HepG2 (cell line): ENCODE results near the gene LIPC. TPM values are rescaled to one million over a fixed set of nuclear protein-coding genes. Genes with fewer than 3 reads are reported as not detected.

Experiments
- ATAC-seq: fragments of 200-7000 bp; cut with Tn5 transposase; 3 replicates; pipeline ENCODE4 v1.9.1; 2020; ENCODE audit warnings: mild to moderate bottlenecking, moderate library complexity
- BruUV-seq: library from RNA; stranded (reverse); fragments of 400-500 nt; replicated peaks from 2 replicates; lab custom pipeline; 2021; lab: Mats Ljungman, UMichigan
- CTCF ChIA-PET: fragments of 300-600 bp; formaldehyde crosslinking; extraction: SDS; loops from one replicate; lab custom pipeline; 2021; ENCODE audit warnings: low total read pairs, inconsistent platforms, low intra/inter-chr PET ratio; lab: Yijun Ruan, JAX
- POLR2A ChIA-PET: fragments of 350-600 bp; sonication (Branson Sonifier 250); formaldehyde crosslinking; loops from one replicate; lab custom pipeline; 2020; ENCODE audit warnings: antibody characterized with exemption, inconsistent platforms; lab: Yijun Ruan, JAX
- DNase-seq: peaks from one replicate; pipeline ENCODE4 v3.0.0-alpha.2; 2015; ENCODE audit warnings: low spot score
- FAIRE-seq: peaks from 3 replicates; lab custom pipeline; 2011; peaks lifted over from hg19 to GRCh38; lab: Jason Lieb, UNC
- H2AFZ ChIP-seq: one replicate; pipeline ENCODE4 v1.6.1; 2011; ENCODE audit warnings: low read length, inconsistent platforms
- H3K27ac ChIP-seq: fragments of 300-600 bp; 3 replicates; pipeline ENCODE4 v1.8.0; 2011; ENCODE audit warnings: mixed run types, mild to moderate bottlenecking, mixed read lengths, low read length, inconsistent platforms; ENCODE audit not compliant: insufficient read depth; ENCODE audit errors: extremely low read length
- H3K27me3 ChIP-seq, 2 experiments: fragments of 200-600 bp in 1 of 2; 2 replicates in 1 of 2; 3 replicates in 1 of 2; pipeline versions ENCODE4 v1.6.0 to v1.8.0; 2011; ENCODE audit warnings: low read length in 2 of 2, mild to moderate bottlenecking in 2 of 2, moderate library complexity in 2 of 2, inconsistent platforms in 1 of 2; ENCODE audit not compliant: insufficient read depth in 2 of 2, control insufficient read depth in 1 of 2
- H3K36me3 ChIP-seq, 2 experiments: fragments of 200-600 bp in 1 of 2; replicated peaks in 1 of 2; 2 replicates in 1 of 2; 3 replicates in 1 of 2; pipeline versions ENCODE4 v1.5.1 to v1.8.0; 2011; ENCODE audit warnings: low read length in 2 of 2, inconsistent platforms in 1 of 2; ENCODE audit not compliant: insufficient read depth in 2 of 2, control insufficient read depth in 1 of 2
- H3K4me1 ChIP-seq: 2 replicates; pipeline ENCODE4 v1.5.1; 2012; ENCODE audit warnings: low read length, inconsistent platforms; ENCODE audit not compliant: insufficient read depth
- H3K4me2 ChIP-seq: 2 replicates; pipeline ENCODE4 v1.6.0; 2011; ENCODE audit warnings: low read depth, low read length, inconsistent platforms
- H3K4me3 ChIP-seq, 3 experiments: fragments of 200-600 bp in 1 of 3; sonication (generic), shearing (Covaris generic) in 1 of 3; replicated peaks in 1 of 3; 2 replicates each; pipeline ENCODE4 v1.5.1; 2011 to 2016; ENCODE audit warnings: low read length in 3 of 3, inconsistent platforms in 2 of 3, low read depth in 2 of 3, mild to moderate bottlenecking in 2 of 3, control low read depth in 1 of 3, mixed read lengths in 1 of 3; ENCODE audit not compliant: insufficient read depth in 1 of 3
- H3K79me2 ChIP-seq: one replicate; pipeline ENCODE4 v1.6.1; 2011; ENCODE audit warnings: low read length, inconsistent platforms; ENCODE audit not compliant: insufficient read depth
- H3K9ac ChIP-seq: 2 replicates; pipeline ENCODE4 v1.6.0; 2011; ENCODE audit warnings: mild to moderate bottlenecking, low read depth, low read length, inconsistent platforms; ENCODE audit not compliant: insufficient read depth
- H3K9me3 ChIP-seq: 2 replicates; pipeline ENCODE4 v1.5.1; 2012; ENCODE audit warnings: mild to moderate bottlenecking, low read length
- H4K20me1 ChIP-seq: 2 replicates; pipeline ENCODE4 v1.6.0; 2011; ENCODE audit warnings: inconsistent platforms, mild to moderate bottlenecking, low read length, moderate library complexity; ENCODE audit not compliant: insufficient read depth
- DNMT3B ChIP-seq: conservative IDR thresholded peaks from 2 replicates; pipeline ENCODE4 v1.6.1; 2016; ENCODE audit warnings: missing biosample characterization, control low read depth
- SMYD3 ChIP-seq: sonication (generic); formaldehyde crosslinking; IDR thresholded peaks from 2 replicates; pipeline ENCODE4 v1.8.1; 2023; ENCODE audit warnings: mild to moderate bottlenecking, missing genetic modification reagents
- SSRP1 ChIP-seq: IDR thresholded peaks from 2 replicates; pipeline ENCODE4 v1.6.1; 2016; ENCODE audit warnings: control low read depth
- TCF12 ChIP-seq, 2 experiments: fragments of 450-650 bp in 1 of 2; sonication (generic) in 1 of 2; formaldehyde crosslinking in 1 of 2; IDR thresholded peaks; 2 replicates each; pipeline versions ENCODE4 v1.6.1 to v1.8.0; 2017 to 2022; ENCODE audit warnings: antibody characterized with exemption in 1 of 2, mild to moderate bottlenecking in 1 of 2, missing genetic modification reagents in 1 of 2, moderate library complexity in 1 of 2
- TCF7 ChIP-seq: sonication (generic); IDR thresholded peaks from 2 replicates; pipeline ENCODE4 v1.6.1; 2016; ENCODE audit warnings: antibody characterized with exemption, low read depth
- ZNF264 ChIP-seq: sonication (generic); formaldehyde crosslinking; IDR thresholded peaks from 2 replicates; pipeline ENCODE4 v1.4.0; 2020; ENCODE audit warnings: missing genetic modification reagents
- ZNF724P ChIP-seq: sonication (generic); formaldehyde crosslinking; IDR thresholded peaks from 2 replicates; pipeline ENCODE4 v1.8.0; 2022; ENCODE audit warnings: missing genetic modification reagents, borderline replicate concordance
- WGBS: methylation state at CpG from one replicate; pipeline ENCODE4 v1.1.6; 2017; ENCODE audit warnings: low lambda C conversion rate; 5-methylcytosine and 5-hydroxymethylcytosine counted together
- in situ Hi-C: cut with HindIII; loops from 2 replicates; pipeline ENCODE4 v1.10.0; 2017; ENCODE audit warnings: low pct_unique_long_range_greater_than_20kb; ENCODE audit not compliant: extremely low pct_ligation_motif_present
- intact Hi-C: fragments of 100-400 bp; cut with micrococcal nuclease; formaldehyde crosslinking; loops from one replicate; pipeline ENCODE4 v1.10.0; 2022; ENCODE audit not compliant: unreplicated experiment
- polyA plus RNA-seq, 8 experiments: library from polyadenylated mRNA; depleted of rRNA in 3 of 8; stranded (reverse) in 7 of 8; unstranded in 1 of 8; fragments of >200 nt; fragmentation: Illumina TruSeq in 4 of 8; extraction: Trizol in 4 of 8; gene quantifications; 2 replicates each; pipeline versions ENCODE4 v1.2.1 to v1.2.3, GENCODE V29; 2011 to 2016; ENCODE audit warnings: low read depth in 4 of 8, missing spikeins in 1 of 8, mixed read lengths in 1 of 8; ENCODE audit not compliant: insufficient read depth in 1 of 8
- total RNA-seq, 5 experiments: library from RNA; depleted of rRNA; stranded (reverse); fragments of >200 nt; fragmentation: Illumina TruSeq; extraction: Trizol; gene quantifications; 2 replicates each; pipeline ENCODE4 v1.2.3, GENCODE V29; 2016; ENCODE audit warnings: low read depth in 1 of 5
- TF ChIP-seq, protein P1 (sequence below): sonication (generic); formaldehyde crosslinking; IDR thresholded peaks from 2 replicates; pipeline ENCODE4 v1.4.0; 2020; ENCODE audit warnings: missing genetic modification reagents, borderline replicate concordance

Gene LIPC
- total and polyA plus RNA-seq, 2 of the 13 experiments (the other 11 are each of a cell fraction or from before 2014, with no cell fraction given): 26.0 to 38.0 TPM

DNA sequence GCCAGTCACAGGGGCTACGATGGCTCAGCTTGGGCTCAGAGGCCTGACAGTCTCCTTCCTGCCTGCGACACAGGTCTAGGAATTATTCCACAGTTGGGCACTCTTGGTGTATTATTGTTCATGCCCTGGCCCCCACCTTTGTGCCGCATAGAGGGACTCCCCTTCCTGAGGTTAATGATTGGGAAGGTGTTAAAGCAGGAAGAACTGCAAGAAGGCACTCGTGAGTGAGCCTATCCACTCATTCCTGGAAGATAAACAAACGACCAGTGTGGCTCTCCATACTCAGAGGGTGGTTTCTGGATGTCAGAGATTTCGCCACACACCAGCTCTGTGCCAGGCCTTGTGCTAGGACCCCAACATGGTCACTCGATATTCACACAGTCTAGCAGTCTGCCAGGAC is 12.3 kb downstream of the LIPC start:
- Histone ChIP-seq H3K27ac (no peak overlapping the region), H3K9ac (no peak overlapping the region)
- BruUV-seq: no TSS peak

More for the DNA sequence above, 12.3 kb downstream of the LIPC start:
- ChIA-PET POLR2A (interaction anchor here (1.9 kb wide), 1 partner anchor 24 kb away, joined by 12 read pairs; no protein-coding TSS in a partner anchor), CTCF (no interaction called here)
- 80% methylated on average over 1 of the region's 7 CpGs for WGBS
- H2AFZ ChIP-seq: no peak overlapping the region
- H3K27me3 ChIP-seq: no peaks in the 10 kb centered on the region
- FAIRE-seq (no peak), DNase-seq (no peak), ATAC-seq (peak; percentile 28; the same call in 2 of the 3 replicates)
- no peaks in the 10 kb centered on the region for H3K9me3 ChIP-seq
- H3K4me3 ChIP-seq: no peak overlapping the region
- H3K79me2 ChIP-seq: peaks cover 3% of the 10 kb centered on the region
- in situ Hi-C loops (loop anchor here (5.0 kb wide), 2 partner anchors 33 to 108 kb away; no protein-coding TSS in a partner anchor), intact Hi-C loops (loop anchor here (5.0 kb wide), 1 partner anchor 33 kb away; no protein-coding TSS in a partner anchor)
- no peaks in the 10 kb centered on the region for H4K20me1 ChIP-seq
- no peaks in the 10 kb centered on the region; a peak in 1 of 5 replicates for H3K36me3 ChIP-seq
- H3K4me1 ChIP-seq: peaks cover 79% of the 10 kb centered on the region
- TF ChIP-seq, protein P1, sequence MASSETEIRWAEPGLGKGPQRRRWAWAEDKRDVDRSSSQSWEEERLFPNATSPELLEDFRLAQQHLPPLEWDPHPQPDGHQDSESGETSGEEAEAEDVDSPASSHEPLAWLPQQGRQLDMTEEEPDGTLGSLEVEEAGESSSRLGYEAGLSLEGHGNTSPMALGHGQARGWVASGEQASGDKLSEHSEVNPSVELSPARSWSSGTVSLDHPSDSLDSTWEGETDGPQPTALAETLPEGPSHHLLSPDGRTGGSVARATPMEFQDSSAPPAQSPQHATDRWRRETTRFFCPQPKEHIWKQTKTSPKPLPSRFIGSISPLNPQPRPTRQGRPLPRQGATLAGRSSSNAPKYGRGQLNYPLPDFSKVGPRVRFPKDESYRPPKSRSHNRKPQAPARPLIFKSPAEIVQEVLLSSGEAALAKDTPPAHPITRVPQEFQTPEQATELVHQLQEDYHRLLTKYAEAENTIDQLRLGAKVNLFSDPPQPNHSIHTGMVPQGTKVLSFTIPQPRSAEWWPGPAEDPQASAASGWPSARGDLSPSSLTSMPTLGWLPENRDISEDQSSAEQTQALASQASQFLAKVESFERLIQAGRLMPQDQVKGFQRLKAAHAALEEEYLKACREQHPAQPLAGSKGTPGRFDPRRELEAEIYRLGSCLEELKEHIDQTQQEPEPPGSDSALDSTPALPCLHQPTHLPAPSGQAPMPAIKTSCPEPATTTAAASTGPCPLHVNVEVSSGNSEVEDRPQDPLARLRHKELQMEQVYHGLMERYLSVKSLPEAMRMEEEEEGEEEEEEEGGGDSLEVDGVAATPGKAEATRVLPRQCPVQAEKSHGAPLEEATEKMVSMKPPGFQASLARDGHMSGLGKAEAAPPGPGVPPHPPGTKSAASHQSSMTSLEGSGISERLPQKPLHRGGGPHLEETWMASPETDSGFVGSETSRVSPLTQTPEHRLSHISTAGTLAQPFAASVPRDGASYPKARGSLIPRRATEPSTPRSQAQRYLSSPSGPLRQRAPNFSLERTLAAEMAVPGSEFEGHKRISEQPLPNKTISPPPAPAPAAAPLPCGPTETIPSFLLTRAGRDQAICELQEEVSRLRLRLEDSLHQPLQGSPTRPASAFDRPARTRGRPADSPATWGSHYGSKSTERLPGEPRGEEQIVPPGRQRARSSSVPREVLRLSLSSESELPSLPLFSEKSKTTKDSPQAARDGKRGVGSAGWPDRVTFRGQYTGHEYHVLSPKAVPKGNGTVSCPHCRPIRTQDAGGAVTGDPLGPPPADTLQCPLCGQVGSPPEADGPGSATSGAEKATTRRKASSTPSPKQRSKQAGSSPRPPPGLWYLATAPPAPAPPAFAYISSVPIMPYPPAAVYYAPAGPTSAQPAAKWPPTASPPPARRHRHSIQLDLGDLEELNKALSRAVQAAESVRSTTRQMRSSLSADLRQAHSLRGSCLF (CRISPR knock-in tag): no peak
- TF ChIP-seq TCF12 (IDR thresholded peaks at IDR 0.05) (no peak), TCF12 (CRISPR knock-in tag; IDR thresholded peaks at IDR 0.05) (no peak), ZNF724P (CRISPR knock-in tag) (no peak), TCF7 (no peak), ZNF264 (no peak), SMYD3 (CRISPR knock-in tag) (no peak), SSRP1 (no peak), DNMT3B (CRISPR knock-in tag) (no peak)
- H3K4me2 ChIP-seq: no peak overlapping the region
